Measurements from ENCODE around the gene SOX6.

DNA sequence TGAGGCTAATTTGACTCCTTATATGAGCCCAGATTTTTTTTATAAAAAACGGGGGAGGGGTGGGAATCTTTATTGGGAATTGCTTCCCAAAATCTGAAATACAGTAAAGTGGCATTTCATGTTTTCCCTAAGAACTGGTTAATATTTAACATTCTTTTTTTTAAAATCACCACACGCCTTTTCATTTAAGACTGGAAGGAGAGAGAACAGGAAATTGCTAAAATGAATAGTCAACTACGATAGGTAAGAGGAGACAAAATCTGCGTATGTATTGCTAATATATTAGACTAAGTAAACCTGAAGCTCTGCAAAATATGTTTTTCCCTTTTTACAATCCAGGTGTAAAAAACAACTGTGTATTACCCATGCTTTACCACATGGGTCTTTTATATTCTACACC, 57.0 kb downstream of the SOX6 start:
- TF ChIP-seq CTCF (conservative IDR thresholded peaks at IDR 0.05 in 1 of 2, IDR thresholded peaks at IDR 0.05 in 1 of 2; ENCODE audit: low read depth in 1 of 2, low read length in 2 of 2) (no peak), EZH2 (IDR thresholded peaks at IDR 0.05; ENCODE audit: low read length, missing control alignments) (no peak)

Measured in fibroblast of lung (primary cell).